Eye (tissue), 1 donor: ENCODE data around the gene SPNS3.

Experiments used
- DNase-seq: peaks from one replicate; pipeline ENCODE4 v3.0.0-alpha.2; 2015

SPNS3 gene

DNA sequence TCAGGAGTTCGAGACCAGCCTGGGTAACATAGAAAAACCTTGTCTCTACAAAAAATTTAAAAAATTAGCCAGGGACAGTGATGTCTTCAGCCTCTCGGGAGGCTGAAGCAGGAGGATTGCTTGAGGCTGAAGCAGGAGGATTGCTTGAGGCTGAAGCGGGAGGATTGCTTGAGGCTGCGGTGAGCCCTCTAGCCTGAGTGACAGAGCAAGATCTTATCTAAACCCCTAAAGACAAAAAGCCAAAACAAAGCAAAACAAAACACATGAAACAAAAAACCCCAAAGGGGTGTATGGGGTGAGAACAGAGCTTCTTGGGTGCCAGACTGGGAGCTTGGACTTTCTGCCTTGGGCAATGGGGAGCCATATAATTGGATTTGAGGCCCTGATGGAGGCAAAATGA, 2.6 kb downstream of the SPNS3 start:
- no peak for DNase-seq

DNA sequence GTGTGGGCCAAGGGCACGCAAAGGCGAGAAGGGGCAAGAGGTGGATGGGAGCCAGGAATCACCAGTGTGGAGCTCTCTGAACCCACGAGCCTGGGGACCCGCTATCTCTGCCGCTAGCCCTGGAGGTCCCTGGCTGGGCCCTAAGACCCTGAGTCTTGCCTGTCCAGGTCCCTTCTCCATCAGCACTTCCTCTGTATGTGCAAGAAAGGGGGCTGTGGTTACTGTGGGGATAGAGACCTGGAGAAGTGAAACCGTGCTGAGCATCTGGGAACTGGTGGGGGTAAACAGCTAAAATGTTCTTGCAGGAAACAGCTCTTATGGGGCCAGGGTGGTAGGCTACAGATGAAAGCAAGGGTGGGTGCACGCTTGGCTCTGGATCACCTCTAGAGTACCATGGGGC, 3.1 kb downstream of the SPNS3 start:
- no peak for DNase-seq

DNA sequence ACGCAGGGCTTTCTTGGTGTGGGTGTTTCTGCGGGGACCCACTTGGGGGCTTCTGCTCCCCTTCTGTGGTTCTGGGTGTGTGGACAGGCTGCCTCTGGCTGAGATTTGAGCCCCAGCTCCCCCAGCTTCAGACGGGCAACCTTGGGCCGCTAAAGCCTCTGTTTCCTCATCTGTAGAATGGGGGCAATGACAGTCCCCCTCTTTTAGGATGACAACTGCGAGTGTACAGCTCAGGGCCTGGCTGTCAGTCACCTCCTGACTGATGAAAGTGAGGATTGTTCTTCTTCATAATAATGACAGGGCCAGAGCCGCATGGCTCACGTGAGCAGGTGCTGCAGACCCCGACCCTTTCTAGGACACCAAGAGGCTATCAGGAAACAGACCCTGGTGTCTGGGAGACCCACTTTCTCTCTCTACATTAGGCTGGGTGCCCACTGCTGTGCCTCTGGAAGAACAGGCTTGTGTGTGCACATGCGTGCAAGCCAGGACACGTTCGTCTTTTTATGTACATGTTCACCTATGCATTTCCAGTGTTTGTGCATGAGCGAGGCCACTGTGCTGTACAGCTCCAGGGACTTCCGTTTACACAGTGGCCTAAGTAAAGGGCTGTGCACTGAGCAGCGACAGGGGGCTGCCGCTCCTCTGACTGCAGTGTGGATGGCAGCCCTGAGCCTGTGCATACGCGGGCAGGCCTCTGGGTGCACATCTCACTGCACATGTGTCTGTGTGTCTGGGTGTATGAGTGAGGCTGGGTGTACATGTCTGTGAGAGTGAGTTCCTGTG, 4.6 kb downstream of the SPNS3 start:
- no peak for DNase-seq

DNA sequence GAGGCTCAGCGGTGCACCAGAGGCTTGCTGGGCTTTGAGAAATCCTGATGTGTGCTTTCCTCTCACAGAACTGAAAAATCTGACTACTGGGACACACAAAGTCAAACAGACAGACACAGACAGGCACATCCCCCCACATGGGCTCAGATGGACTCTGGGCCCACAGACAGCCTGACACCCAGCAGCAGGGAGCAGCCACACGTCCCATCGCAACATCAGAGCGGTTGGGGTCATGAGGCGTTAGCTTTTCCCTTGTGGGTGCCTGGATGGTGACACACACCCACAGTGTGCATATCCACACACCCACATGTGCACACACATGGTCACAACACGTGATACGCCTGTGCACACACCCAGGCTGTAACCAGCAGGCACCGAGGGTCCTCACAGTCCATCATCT, 6.3 kb downstream of the SPNS3 start:
- no peak for DNase-seq

DNA sequence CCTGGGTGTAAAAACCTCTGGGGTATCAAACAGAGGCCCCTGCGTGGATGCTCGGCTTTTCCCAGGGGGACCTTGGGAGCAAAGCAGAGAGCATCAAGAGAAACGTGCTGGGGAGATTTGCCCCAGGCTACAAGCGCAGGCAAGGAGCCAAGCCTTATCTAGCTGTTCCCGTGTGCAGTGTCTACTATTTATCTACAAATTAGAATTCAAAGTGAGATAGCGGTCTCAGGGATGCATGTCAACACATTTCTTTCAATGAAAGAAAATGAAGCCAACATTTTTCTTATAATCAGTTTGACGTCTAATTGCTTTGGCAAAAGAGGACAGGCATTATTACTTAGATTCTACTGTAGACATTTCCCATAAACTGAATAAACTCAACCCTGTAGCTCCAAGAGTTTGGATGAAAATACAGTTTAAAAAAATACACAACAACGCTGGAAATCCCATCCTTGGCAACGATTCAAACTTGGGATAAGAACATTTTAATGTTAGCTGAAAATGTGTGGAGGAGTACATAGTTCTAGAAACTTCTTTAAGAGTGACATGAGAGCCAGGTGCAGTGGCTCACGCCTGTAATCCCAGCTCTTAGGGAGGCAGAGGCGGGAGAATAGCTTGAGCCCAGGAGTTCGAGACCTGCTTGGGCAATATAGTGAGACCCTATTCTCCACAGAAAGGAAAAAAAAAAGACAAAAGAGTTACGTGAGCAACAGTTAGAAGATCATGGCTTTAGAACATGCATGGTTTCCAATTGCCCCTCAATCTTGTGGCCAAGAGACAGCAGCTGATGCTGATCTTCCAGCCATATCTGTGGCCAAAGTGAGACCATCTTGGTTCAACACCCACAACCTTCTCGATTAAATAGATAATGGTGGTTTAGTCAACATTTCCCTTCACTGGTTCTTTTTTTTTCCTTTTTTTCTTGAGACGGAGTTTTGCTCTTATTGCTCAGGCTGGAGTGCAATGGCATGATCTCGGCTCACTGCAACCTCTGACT, 7.2 kb downstream of the SPNS3 start:
- DNase-seq: peak; percentile 41

DNA sequence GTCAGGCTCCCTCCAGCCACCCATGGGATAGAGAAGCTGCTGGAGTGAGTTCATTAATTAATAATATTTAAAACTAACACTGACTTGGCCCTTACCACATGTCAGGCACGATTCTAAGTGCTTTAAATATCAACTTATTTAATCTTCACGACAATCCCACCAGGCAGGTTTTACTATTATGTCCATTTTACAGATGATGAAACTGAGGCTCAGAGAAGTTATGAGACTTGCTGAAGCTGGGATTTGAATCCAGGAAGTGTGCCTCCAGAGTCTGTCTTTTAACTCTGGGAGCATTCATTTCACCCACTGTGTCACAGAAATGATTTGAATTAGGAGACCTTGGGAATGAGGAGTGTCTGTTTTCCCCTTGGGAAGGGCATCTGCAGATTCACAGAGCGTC, 8.8 kb downstream of the SPNS3 start:
- DNase-seq: no peak

DNA sequence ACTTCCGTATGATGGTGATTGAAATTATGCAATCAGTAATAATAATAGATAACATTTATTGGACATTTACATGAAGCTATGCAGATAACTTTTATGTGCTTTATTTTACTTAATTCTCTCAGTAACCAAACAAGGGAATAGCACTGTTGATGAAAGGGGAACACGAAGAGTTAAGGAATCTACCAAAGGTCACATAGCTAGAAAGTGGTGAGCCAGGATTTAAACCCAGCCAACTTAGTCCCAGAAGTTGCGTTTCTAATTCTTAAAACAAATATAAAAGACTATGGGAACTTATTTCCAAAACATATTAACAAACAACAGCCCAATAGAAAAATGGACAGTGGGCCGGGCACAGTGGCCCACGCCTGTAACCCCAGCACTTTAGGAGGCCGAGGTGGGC, 9.7 kb downstream of the SPNS3 start:
- no peak for DNase-seq

DNA sequence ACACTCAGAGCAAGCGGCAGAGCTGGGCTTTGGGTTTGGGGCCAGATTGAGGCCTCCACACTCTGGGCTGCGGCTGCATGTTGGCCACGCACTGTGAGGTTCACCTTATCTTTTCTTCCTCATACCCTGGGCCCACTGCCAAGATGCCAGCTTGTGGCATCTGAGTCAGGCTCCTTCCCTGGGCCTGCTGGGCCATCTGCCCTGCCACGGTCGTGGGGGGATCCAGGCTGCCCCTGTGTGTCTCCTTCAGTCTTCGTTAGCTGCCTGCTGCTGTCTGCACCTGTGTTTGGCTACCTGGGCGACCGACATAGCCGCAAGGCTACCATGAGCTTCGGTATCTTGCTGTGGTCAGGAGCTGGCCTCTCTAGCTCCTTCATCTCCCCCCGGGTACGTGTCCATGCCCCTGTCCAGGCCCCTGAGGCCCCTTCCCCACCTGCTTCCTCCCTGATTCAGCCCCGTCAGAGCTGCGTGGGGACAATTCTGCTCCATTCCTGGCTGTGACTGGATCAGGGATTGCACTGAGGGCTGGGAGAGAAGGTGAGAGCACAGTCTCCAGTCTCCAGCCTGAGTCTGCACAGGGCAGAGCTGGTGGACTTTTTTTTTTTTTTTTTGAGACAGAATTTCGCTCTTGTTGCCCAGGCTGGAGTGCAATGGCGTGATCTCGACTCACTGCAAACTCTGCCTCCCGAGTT, 11.2 kb downstream of the SPNS3 start:
- DNase-seq: no peak

DNA sequence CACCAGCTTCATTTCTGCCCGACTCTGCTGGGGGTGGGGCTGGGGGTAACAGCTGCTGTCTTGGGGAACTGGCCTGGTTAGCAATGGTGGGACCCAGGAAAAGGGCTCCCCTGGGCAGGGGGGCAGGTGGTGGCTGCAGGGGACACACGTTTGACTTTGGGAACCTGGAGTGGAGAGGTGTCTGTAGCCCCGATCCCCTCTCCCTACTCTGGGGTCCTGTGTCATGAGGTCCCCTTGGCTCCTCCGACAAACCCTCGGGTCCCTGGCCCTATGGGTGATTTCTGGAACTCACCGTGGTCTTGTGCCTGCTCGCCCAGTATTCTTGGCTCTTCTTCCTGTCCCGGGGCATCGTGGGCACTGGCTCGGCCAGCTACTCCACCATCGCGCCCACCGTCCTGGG, 12.0 kb downstream of the SPNS3 start:
- DNase-seq: no peak

DNA sequence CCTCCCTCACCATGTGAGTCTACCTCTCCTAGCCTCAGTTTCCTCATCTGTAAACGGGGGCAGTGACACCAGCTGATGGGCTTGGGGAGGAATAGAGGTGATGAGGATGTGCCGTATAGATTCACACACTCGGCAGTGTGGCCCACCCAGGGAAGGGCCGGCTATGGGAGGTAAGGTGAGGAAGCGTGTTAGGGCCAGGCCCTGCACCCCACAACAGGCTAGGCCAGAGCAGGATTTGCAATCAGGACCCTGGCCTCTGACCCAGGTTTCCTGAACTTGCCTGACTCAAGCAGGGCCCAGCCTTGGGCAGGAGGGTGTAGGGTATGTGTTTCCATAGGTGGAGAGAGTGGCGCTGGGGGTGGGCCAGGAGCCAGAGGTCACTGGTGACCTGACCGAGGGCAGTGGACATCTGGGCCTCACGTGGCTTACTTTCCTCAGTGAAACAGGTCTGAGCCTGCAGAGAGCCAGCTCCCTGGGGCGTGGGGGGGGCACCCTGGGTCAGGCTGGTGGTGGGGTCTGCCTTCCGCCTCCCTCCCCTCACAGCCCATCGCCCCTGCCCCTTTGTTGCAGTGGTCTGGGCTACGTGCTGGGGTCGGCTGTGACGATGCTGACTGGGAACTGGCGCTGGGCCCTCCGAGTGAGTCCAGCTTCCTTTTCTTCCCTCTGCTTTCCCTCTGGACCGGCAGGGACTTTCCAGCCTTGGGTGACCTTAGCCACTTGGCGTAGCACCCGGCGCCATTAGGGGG, 12.8 kb downstream of the SPNS3 start:
- no peak for DNase-seq

DNA sequence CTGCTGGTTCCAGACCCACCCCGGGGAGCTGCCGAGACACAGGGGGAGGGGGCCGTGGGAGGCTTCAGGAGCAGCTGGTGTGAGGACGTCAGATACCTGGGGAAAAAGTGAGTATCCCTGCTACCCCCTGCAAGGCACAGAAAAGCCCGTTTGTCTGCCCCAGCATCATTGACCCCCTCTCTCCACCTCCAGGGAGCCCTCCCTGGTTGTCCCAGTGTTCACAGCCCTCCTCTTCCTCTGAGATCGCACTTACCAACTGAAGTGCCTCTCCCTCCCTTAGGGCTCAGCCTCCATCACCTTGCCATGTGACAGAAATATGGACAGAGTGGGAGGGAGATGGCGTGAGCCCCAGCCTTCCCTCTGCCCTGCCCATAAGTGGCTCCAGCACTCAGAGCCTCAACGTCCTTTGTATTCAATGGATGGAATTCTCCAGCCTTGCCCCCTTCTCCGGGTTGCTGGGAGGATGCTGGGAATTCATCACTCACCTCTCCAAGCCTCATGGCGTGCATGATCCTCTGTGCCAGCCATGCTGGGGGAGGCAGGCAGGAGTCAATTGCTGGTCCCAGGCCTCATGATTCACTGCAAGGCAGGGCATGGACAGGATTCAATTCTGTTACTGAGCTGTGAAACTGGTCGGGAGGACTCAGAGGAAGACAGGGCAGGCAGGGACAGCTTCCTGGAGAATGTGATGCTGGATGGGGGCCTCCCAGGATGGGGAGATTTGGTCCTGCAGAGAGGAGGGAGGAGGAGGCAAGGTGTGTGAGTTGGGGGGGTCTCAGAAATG, 14.6 kb downstream of the SPNS3 start:
- no peak for DNase-seq

DNA sequence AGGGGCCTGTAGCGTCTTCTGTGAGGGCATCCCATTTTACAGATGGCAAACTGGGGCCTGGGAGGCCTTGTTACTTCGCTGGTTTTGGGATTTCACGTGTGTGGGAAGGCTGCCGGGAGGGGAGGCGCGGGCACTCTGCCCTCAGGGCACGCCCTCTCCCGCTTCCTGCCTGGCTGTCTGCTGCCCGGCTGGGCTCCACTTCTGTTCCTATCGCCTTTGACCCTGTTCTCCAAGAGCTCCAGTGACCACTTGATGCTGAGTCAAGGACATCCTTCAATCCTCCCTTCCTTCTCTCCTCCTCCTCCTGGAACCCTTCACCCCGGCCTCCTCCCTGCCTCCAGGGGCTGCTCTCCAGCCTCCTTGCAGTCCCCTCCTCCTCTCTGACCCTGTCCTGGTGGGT, 16.0 kb downstream of the SPNS3 start:
- no peak for DNase-seq

DNA sequence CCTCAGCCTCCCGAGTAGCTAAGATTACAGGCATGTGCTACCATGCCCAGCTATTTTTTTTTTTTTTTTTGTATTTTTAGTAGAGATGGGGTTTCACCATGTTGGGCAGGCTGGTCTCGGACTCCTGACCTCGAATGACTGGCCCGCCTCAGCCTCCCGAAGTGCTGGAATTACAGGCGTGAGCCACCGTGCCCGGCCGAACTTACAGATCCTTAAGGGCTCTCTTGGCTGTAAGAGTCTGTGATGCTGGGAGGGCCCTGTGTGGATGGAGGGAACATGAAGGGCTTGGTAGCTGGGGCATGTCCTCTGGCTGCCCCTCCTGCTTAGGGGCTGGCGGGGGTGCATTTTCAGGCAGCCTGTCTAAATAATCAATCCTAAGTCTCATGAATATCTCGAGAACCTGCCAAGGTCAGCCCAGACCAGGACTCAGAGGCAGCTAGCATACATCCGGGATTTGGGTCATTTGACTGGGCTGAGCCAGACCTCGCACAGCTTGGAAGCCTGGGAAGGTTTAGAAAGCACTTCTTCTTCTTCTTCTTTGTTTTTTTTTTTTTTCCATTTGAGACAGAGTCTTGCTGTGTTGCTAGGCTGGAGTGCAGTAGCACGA, 17.1 kb downstream of the SPNS3 start:
- DNase-seq: no peak

DNA sequence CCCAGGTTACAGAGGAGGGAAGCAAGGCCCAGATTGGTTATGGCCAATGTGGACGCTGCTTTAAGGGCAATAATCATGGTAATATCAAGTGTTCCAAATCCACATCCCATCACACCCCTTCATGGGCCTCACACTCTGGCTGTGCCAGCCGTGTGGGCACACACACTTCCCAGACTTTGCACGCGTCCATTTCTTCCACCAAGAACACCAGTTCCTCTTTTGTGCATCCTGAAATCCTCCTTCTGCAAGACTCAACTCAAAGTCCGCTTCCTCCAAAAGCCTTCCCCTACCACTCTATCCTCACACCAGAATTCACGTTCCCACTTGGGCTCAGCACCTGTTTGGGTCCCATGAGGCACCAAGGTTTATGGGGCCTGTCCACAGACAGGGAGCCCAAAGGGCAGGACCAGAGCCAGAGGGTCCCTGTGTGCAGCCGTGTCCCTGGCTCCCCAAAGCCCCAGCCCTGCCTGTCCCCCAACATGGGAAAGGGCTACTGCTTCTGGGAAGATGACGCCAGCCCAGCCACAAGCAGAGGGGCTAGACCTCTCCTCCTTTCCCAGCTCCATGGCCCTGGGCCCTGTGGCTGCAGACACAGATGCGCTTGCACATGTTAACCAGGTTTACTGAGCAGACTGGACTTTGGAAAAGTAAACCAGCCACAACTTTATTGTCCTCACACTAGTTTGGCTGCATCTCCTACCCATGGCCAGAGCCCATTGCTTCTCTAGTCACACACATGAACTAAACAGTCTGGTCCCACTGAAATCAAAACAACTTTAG, 20.3 kb downstream of the SPNS3 start:
- DNase-seq: no peak

DNA sequence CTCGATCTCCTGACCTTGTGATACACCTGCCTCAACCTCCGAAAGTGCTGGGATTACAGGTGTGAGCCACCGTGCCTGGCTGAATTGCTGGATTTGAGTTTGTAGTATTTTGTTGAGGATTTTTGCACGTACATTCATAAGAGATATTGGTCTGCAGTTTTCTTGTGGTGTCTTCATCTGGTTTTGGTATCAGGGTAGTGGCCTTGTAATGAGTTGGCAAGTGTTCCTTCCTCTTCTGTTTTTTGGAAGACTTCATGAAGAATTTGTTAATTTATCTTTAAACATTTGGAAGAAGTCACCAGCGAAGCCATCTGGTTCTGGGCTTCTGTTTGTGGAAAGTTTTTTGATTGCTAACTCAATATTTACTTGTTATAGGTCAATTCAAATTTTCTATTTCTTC, 26.9 kb downstream of the SPNS3 start:
- no peak for DNase-seq

DNA sequence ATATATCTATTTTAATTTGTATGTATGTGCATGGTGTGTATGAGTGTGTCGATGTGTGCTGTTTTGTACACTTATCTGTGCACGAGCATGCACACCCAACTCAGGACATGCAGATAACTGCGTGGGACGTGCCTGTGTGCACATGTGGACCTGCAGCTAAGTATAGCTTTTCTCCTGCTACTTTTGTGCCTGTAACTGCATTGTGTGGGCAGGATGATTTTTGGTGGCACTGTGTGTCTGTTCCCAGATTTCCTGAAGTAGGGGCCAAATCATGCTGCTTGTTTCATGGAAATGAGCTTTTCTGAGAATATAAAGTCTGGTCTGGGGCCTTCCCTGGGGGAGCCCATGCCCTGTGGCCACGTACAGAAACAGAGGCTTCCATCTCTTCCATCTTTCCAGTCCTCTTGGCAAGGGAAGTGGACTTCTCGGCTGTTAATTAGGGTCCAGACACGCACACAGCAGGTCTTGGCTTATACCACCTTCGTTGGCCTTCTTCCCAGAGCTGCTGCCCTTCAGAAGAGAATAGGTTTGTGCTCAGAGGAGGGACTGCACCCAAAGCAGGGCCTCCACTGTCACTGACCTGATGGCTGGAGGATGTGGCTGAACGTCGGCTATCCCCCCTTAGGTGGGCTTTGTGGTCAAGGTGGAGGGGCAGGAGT, 30.2 kb downstream of the SPNS3 start:
- DNase-seq: no peak

DNA sequence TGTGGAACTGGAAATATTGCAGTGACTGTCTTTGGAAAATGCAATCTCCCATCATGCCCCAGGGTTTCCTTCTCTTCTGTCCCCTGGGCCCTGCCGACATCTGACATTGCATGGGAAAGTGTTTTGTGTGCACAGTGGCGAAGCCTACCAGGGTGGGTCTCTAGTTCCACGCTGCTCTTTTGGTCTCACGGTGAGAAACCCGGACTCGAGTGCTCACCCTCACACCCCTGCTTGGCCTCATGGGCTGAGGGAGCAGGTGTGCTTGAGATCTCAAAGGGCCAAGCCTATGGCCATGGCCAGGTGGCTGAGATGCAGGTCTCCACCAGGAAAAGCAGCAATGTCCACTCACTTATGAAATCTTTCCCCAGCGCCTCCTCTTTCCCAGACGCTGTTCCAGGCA, 32.0 kb downstream of the SPNS3 start:
- no peak for DNase-seq

DNA sequence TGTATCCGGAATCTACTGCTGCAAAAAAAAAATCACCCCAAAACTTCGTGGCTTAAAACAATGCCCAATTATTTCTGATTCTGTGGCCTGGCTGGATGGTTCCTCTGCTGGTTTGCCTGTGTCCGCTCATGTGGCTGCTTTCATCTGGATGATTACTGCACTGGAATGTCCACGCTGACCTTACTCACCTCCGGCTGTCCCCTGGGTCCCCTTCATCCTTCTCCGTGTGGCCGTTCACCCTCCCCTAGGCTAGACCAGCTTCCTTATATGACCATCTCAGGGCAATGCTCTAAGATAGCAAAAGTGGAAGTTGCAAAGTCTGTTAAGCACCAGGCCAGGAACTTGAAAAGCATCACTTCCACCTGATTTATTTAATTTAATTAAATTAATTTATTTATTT, 33.5 kb downstream of the SPNS3 start:
- DNase-seq: no peak

DNA sequence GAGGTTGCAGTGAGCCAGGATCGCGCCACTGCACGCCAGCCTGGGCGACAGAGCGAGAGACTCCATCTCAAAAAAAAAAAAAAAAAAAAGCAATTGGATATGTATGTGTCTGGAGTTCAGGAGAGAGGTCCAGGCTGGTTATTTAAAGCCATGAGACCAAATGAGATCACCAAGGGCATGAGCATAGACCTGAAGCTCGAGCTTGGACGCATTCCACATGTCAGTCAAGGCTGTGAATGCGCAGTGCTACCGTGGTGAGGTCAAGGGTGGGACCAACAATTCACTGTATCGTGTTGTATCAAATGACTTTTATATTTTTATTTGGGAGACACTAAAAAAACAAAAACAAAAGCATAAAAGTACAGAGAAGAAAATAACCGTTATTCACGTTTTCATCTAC, 35.8 kb downstream of the SPNS3 start:
- DNase-seq: no peak

DNA sequence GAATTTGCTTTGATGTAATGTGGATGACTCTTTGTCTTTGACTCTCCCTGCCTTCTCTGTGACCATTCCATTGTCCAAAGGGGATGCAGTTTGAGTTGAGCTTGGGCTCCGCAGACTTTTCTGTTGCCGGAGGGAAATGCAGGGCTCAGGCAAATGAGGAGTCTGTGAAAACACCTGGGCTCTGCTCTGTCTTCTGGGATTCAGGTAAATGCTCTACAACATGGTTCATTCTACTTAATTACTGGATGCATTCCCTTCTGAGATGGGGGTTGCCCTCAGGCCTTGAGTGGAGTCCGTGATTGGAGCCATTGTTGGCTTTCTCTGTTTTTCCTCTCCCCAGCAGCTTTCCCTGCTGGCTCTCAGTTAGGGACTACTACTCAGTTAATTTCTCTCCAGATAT, 38.5 kb downstream of the SPNS3 start:
- DNase-seq: no peak
